COLO668 (cell line): ENCODE data around the gene MARCKS.
"Not testable (repeated sequence)": the region's sequence is repeated elsewhere in the genome, so short reads cannot be mapped to it uniquely, and the experiment has no call there.

Experiments
- DNase-seq: peaks from one replicate; lab custom pipeline; 2025; ENCODE audit not compliant: unreplicated experiment; lab: John Stamatoyannopoulos, UW

Gene MARCKS

GRCh38 chr6:113882336-113883022, 25.3 kb downstream of the MARCKS start:
- DNase-seq, result no peak

- no peak for DNase-seq
These were observed 26.9 kb downstream of the MARCKS start for GRCh38 chr6:113884011-113884410.

- no peak for DNase-seq
These were observed 29.4 kb downstream of the MARCKS start for GRCh38 chr6:113886512-113886911.

- DNase-seq, result no peak
These were observed 31.3 kb downstream of the MARCKS start for GRCh38 chr6:113888493-113888892.

- no peak for DNase-seq
These were observed 31.9 kb downstream of the MARCKS start for GRCh38 chr6:113888956-113889630.

- DNase-seq, result no peak
These were observed 36.3 kb downstream of the MARCKS start for GRCh38 chr6:113893451-113893850.

GRCh38 chr6:113893866-113894265, 36.7 kb downstream of the MARCKS start:
- DNase-seq, result no peak

- DNase-seq, result no peak
These were observed 37.8 kb downstream of the MARCKS start for GRCh38 chr6:113894712-113895674.

- DNase-seq, result no peak
These were observed 44.3 kb downstream of the MARCKS start for GRCh38 chr6:113901482-113901881.

GRCh38 chr6:113903666-113904330, 46.7 kb downstream of the MARCKS start:
- no peak for DNase-seq

- no peak for DNase-seq
These were observed 50.1 kb downstream of the MARCKS start for GRCh38 chr6:113907102-113907815.

- DNase-seq, result no peak
These were observed 51.7 kb downstream of the MARCKS start for GRCh38 chr6:113908801-113909200.

- DNase-seq, result no peak
These were observed 52.2 kb downstream of the MARCKS start for GRCh38 chr6:113909224-113909856.

GRCh38 chr6:113910285-113910684, 53.1 kb downstream of the MARCKS start:
- DNase-seq, result not testable (repeated sequence)
